ENCODE data around the gene C3.

Gene C3

GRCh38 chr19:6711605-6712004 lies 8.8 kb downstream of the C3 start:
- Histone ChIP-seq H3K4me1 (ENCODE audit: insufficient read depth, low read length, poor library complexity, severe bottlenecking) (no peaks in the 10 kb centered on the region), H3F3A (ENCODE audit: low read depth) (no peaks in the 10 kb centered on the region), H3K27me3 (ENCODE audit: insufficient read depth, low read length, poor library complexity, severe bottlenecking) (no peaks in the 10 kb centered on the region), H4K20me1 (ENCODE audit: insufficient read depth, low read length, poor library complexity, severe bottlenecking) (no peaks in the 10 kb centered on the region), H3K9me2 (replicated peaks; ENCODE audit: low read depth, low read length) (no peaks in the 10 kb centered on the region), H3K4me2 (ENCODE audit: low read depth, low read length, poor library complexity, severe bottlenecking) (no peak overlapping the region), H3K36me3 (ENCODE audit: insufficient read depth, low read length) (no peaks in the 10 kb centered on the region), H3K4me3 (ENCODE audit: low read length, poor library complexity, severe bottlenecking) (no peak overlapping the region), H3K9me3 (ENCODE audit: insufficient read depth, low read depth, low read length) (no peaks in the 10 kb centered on the region), H2AFZ (ENCODE audit: low read length) (no peak overlapping the region), H3K79me2 (ENCODE audit: insufficient read depth, low read length) (no peaks in the 10 kb centered on the region), H3K9ac (ENCODE audit: low read depth, low read length, poor library complexity, severe bottlenecking) (no peak overlapping the region)
- no peak for TF ChIP-seq CTCF (conservative IDR thresholded peaks at IDR 0.05; ENCODE audit: low read length)
- no peak for TF ChIP-seq EZH2phosphoT487 (IDR thresholded peaks at IDR 0.05; ENCODE audit: borderline replicate concordance)

GRCh38 chr19:6711078-6711361 lies 9.4 kb downstream of the C3 start:
- no peaks in the 10 kb centered on the region for H3F3A ChIP-seq (ENCODE audit: low read depth)
- H3K79me2 ChIP-seq (ENCODE audit: insufficient read depth, low read length) = no peaks in the 10 kb centered on the region
- TF ChIP-seq CTCF (conservative IDR thresholded peaks at IDR 0.05; ENCODE audit: low read length) = no peak
- no peak for TF ChIP-seq EZH2phosphoT487 (IDR thresholded peaks at IDR 0.05; ENCODE audit: borderline replicate concordance)
- no peak overlapping the region for H2AFZ ChIP-seq (ENCODE audit: low read length)
- no peaks in the 10 kb centered on the region for H3K36me3 ChIP-seq (ENCODE audit: insufficient read depth, low read length)
- no peak overlapping the region for H3K4me3 ChIP-seq (ENCODE audit: low read length, poor library complexity, severe bottlenecking)
- H3K4me1 ChIP-seq (ENCODE audit: insufficient read depth, low read length, poor library complexity, severe bottlenecking) = no peaks in the 10 kb centered on the region
- no peaks in the 10 kb centered on the region for H3K27me3 ChIP-seq (ENCODE audit: insufficient read depth, low read length, poor library complexity, severe bottlenecking)
- H3K9me3 ChIP-seq (ENCODE audit: insufficient read depth, low read depth, low read length) = no peaks in the 10 kb centered on the region
- no peak overlapping the region for H3K4me2 ChIP-seq (ENCODE audit: low read depth, low read length, poor library complexity, severe bottlenecking)
- no peaks in the 10 kb centered on the region for H4K20me1 ChIP-seq (ENCODE audit: insufficient read depth, low read length, poor library complexity, severe bottlenecking)
- H3K9ac ChIP-seq (ENCODE audit: low read depth, low read length, poor library complexity, severe bottlenecking) = no peak overlapping the region
- no peaks in the 10 kb centered on the region for H3K9me2 ChIP-seq (replicated peaks; ENCODE audit: low read depth, low read length)

- Histone ChIP-seq H3K4me3 (ENCODE audit: low read length, poor library complexity, severe bottlenecking) (no peak overlapping the region), H3K9me3 (ENCODE audit: insufficient read depth, low read depth, low read length) (no peaks in the 10 kb centered on the region), H3K79me2 (ENCODE audit: insufficient read depth, low read length) (no peaks in the 10 kb centered on the region), H3K4me1 (ENCODE audit: insufficient read depth, low read length, poor library complexity, severe bottlenecking) (no peaks in the 10 kb centered on the region), H4K20me1 (ENCODE audit: insufficient read depth, low read length, poor library complexity, severe bottlenecking) (no peaks in the 10 kb centered on the region), H2AFZ (ENCODE audit: low read length) (no peak overlapping the region), H3K9me2 (replicated peaks; ENCODE audit: low read depth, low read length) (no peaks in the 10 kb centered on the region), H3K27me3 (ENCODE audit: insufficient read depth, low read length, poor library complexity, severe bottlenecking) (no peaks in the 10 kb centered on the region), H3K36me3 (ENCODE audit: insufficient read depth, low read length) (no peaks in the 10 kb centered on the region), H3F3A (ENCODE audit: low read depth) (no peaks in the 10 kb centered on the region), H3K4me2 (ENCODE audit: low read depth, low read length, poor library complexity, severe bottlenecking) (no peak overlapping the region), H3K9ac (ENCODE audit: low read depth, low read length, poor library complexity, severe bottlenecking) (no peak overlapping the region)
- TF ChIP-seq EZH2phosphoT487 (IDR thresholded peaks at IDR 0.05; ENCODE audit: borderline replicate concordance) (no peak), CTCF (conservative IDR thresholded peaks at IDR 0.05; ENCODE audit: low read length) (no peak)
Observed at GRCh38 chr19:6710273-6711077, 10.0 kb downstream of the C3 start.

Measured in Loucy (cell line).